Embryonic facial prominence (tissue), 1 donor: ENCODE data around the gene MUC5B.
"Not testable (repeated sequence)": the region's sequence is repeated elsewhere in the genome, so short reads cannot be mapped to it uniquely, and the experiment has no call there.

ENCODE experiments used
- DNase-seq: peaks from one replicate; pipeline ENCODE4 v3.0.0-alpha.2; 2016; ENCODE audit errors: extremely low spot score

The MUC5B gene

DNA sequence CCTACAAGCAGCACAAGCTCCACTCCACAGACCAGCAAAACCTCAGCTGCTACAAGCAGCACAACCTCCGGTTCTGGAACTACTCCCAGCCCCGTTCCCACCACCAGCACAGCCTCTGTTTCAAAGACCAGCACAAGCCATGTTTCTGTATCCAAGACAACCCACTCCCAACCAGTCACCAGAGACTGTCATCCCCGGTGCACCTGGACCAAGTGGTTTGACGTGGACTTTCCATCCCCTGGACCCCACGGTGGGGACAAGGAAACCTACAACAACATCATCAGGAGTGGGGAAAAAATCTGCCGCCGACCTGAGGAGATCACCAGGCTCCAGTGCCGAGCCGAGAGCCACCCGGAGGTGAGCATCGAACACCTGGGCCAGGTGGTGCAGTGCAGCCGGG, 33.0 kb upstream of the MUC5B start:
- DNase-seq = not testable (repeated sequence)

DNA sequence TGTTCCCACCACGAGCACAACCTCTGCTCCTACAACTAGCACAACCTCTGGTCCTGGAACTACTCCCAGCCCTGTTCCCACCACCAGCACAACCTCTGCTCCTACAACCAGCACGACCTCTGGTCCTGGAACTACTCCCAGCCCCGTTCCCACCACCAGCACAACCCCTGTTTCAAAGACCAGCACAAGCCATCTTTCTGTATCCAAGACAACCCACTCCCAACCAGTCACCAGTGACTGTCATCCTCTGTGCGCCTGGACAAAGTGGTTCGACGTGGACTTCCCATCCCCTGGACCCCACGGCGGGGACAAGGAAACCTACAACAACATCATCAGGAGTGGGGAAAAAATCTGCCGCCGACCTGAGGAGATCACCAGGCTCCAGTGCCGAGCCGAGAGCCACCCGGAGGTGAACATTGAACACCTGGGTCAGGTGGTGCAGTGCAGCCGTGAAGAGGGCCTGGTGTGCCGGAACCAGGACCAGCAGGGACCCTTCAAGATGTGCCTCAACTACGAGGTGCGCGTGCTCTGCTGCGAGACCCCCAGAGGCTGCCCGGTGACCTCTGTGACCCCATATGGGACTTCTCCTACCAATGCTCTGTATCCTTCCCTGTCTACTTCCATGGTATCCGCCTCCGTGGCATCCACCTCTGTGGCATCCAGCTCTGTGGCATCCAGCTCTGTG, 30.9 kb upstream of the MUC5B start:
- not testable (repeated sequence) for DNase-seq

DNA sequence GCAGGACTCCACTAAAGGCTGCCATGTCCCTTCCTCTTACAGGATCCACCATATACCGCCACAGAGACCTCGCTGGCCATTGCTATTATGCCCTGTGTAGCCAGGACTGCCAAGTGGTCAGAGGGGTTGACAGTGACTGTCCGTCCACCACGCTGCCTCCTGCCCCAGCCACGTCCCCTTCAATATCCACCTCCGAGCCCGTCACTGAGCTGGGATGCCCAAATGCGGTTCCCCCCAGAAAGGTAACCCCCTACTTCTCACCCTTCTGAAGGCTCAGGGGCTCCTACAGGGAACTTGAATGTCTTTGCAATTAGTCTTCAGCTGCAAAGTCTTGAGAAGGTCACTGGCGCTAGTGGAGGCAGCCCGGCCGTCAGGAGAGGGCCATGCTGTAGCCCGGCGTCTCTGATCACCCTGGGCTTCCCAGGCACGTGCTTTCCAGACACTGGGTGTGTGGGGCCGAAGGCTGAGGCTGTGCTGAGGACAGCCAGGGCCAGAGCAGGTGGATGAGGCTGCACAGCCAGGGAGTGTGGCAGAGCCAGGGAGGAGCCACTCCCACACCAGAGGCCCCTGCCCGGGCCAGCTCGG, 30.0 kb upstream of the MUC5B start:
- DNase-seq = no peak

DNA sequence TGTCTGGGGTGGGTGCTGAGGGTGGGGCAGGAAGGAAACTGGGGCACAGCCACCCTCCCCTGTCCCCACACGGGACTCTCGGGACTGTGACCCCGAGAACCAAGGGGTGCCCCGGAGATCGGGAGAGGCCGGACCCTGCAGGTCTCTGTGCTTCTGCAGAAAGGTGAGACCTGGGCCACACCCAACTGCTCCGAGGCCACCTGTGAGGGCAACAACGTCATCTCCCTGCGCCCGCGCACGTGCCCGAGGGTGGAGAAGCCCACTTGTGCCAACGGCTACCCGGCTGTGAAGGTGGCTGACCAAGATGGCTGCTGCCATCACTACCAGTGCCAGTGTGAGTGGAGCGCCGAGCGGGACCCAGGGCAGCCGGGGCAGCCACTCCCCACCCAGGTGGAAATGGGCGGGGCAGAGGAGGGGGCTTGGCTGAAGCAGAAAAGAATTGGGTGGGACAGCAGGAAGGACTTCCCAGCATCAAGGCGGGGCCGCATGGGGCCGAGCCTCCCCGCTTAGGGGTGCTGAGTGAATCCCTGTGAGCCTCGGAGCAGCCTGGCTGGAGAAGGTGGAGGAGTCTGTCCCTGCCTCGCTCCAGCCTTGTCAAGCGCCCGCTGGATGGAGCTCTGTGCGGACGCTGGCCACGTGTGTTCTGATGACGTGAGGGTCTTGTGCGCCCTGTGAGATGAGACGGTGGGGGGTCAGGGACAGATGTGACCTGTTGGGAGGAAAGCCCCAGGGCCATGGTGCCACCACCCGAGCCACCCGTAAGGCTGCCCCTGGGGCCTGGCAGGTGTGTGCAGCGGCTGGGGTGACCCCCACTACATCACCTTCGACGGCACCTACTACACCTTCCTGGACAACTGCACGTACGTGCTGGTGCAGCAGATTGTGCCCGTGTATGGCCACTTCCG, 29.3 kb upstream of the MUC5B start:
- DNase-seq = no peak

DNA sequence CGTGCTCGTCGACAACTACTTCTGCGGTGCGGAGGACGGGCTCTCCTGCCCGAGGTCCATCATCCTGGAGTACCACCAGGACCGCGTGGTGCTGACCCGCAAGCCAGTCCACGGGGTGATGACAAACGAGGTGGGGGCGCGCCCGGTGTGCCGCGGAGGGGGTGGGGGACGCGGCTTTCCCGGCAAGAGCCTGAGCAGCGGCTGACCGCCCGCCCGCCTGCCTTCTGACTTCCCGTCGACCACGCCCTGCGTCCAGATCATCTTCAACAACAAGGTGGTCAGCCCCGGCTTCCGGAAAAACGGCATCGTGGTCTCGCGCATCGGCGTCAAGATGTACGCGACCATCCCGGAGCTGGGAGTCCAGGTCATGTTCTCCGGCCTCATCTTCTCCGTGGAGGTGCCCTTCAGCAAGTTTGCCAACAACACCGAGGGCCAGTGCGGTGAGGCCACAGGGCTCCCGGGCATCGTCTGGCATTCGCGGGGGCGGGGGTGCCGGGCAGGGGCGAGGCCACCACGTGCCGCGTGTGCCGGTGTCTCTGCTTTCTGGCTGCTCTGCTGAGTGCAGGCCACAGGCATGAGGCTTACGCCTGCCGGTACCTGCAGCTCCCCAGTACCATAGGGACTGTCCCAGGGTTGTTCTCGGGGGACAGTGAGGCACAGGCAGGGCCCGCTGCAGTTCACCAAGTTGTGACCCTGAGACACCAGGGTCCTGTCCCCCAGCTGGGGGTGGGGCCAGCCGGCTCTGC, 28.5 kb upstream of the MUC5B start:
- no peak for DNase-seq

DNA sequence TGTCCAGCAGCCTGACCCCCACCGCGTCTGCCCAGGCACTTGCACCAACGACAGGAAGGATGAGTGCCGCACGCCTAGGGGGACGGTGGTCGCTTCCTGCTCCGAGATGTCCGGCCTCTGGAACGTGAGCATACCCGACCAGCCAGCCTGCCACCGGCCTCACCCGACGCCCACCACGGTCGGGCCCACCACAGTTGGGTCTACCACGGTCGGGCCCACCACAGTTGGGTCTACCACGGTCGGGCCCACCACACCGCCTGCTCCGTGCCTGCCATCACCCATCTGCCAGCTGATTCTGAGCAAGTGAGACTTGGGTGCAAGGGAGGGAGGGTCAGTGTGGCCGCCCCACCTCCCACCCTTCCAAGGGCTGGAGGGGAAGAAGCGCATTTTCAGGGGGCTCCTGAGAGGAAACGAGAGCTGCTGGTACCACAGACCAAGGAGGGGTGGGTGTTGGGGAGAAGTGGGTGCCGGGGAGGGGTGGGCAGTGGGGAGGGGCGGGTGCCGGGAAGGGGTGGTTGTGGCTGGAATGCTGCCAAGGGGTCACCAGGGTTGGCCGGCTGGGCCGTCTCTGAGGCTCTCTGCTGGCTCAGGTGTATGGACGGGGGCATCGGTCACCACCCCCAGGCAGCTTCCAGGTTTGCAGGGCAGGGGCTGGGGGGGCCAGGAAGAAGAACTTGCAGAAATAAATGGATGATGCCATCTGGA, 27.7 kb upstream of the MUC5B start:
- no peak for DNase-seq

DNA sequence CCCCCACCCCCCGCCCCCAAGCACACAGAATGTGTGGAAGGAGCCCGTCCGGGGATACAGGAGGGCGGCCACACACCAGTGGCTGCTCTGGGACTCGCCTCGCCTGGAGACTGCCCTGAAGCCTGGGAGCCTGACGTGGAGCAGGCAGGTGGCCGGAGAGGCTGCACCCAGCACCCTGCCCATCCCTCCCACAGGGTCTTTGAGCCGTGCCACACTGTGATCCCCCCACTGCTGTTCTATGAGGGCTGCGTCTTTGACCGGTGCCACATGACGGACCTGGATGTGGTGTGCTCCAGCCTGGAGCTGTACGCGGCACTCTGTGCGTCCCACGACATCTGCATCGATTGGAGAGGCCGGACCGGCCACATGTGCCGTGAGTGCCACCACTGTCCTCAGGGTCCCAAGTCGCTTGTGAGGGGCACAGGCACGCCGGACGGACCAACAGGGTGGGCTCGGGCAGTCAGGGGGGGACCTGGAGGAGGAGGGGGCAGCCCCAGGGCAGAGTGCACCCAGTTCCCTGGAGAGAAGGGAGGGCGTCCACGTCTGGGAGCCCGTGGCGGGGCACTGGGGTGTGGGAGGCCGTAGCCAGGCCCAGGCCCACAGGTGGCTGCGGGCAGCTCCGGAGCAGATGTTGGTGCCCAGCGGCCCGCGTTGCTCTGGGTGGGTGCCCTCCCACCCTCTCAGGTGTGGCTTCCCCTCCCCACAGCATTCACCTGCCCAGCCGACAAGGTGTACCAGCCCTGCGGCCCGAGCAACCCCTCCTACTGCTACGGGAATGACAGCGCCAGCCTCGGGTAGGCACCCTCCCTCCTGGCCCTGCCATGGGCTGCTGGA, 27.0 kb upstream of the MUC5B start:
- DNase-seq = no peak

DNA sequence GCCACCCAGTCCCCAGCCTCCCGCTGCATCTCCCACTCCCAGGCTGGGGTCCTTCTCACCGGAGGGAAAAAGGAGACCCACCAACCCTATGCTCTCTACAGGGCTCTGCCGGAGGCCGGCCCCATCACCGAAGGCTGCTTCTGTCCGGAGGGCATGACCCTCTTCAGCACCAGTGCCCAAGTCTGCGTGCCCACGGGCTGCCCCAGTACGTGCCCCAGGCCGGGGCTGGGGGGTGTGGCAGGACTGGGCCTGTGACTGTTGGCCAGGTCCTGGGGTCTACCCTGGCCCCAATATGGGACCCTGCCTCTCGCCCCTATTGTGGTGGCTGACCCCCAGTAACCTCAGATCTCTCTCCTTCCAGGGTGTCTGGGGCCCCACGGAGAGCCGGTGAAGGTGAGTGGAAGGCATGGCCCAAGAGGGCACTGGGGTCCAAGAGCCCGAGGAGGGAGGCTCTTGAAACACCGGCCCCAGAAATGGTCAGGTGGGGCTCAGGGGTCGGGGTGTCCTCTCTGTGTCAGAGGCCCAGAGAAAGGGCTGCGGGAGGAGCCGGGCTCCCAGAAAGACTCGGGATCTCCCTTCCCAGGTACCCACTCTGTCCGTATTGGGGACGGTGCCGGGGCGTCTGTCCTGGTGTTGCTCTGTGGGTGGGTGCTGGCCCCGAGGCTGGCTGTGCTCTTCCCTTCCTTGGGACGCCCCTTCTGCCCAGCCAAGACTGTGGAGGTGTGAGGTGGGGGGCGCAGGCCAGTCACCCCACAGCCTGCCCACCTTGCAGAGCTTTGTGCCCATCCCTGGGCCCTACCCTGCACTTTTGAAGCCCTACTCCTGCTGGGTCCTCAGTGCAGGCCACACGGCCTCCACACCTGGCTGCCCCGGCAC, 26.1 kb upstream of the MUC5B start:
- no peak for DNase-seq

DNA sequence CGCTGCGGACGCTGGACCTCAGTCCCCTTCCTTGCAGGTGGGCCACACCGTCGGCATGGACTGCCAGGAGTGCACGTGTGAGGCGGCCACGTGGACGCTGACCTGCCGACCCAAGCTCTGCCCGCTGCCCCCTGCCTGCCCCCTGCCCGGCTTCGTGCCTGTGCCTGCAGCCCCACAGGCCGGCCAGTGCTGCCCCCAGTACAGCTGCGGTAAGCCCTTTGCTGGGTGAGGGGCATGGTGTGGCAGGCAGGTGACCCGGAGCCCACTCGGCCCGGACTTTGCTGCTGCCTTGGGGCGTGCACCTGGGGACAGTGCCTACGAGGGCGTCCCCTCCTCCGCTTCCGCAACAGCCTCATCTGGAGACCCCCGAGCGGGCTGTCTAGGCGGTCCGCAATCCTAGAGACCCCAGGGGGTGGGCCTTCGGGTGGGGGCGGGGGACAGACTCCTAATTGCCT, 25.4 kb upstream of the MUC5B start:
- no peak for DNase-seq

DNA sequence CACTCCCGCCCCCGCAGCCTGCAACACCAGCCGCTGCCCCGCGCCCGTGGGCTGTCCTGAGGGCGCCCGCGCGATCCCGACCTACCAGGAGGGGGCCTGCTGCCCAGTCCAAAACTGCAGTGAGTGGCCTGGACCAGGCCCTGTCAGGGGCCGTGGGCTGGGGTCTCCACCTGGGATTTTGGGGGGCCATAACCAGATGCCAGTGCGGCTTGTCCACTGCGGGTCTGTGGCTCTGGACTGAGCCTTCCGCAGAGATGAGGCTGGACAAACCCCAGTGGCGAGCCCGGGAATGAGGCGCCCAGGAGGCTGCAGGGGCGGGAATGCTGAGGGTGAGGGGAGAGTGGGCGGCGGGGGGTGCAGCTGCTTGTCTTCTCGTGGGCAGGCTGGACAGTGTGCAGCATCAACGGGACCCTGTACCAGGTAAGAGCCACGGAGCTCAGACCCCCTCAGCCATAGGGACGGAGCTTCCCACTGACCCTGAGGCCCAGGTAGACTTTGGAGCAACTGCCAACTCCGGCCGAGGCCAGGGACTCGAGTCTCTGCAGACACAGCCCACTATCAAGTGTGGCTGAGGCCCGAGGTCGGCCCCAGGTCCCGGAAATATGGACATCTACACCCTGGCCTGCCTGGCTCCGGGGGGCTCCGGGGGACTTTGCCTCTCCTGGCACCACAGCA, 24.8 kb upstream of the MUC5B start:
- DNase-seq = no peak

DNA sequence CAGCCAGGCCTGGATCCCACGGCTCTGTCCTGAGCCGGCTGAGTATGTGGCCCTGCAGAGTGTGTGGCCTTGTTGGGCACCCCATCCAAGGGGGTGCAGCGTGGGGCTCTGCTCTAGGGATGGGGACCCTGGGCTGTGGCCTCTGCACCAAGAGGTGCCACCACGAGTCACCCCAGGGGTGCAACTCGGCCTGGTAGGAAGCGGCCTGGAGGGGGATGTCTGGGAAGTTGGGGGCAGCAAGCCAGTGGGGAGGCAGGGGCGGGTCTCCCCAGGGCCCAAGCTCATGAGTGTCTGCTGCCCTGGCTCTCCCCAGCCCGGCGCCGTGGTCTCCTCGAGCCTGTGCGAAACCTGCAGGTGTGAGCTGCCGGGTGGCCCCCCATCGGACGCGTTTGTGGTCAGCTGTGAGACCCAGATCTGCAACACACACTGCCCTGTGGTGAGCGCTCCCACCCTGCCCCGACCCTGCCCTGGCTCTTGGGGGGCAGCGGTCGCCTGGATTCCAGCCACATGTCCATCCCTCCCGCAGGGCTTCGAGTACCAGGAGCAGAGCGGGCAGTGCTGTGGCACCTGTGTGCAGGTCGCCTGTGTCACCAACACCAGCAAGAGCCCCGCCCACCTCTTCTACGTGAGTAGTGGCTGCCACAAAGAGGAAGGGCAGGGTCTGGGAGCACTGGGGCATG, 24.2 kb upstream of the MUC5B start:
- no peak for DNase-seq

DNA sequence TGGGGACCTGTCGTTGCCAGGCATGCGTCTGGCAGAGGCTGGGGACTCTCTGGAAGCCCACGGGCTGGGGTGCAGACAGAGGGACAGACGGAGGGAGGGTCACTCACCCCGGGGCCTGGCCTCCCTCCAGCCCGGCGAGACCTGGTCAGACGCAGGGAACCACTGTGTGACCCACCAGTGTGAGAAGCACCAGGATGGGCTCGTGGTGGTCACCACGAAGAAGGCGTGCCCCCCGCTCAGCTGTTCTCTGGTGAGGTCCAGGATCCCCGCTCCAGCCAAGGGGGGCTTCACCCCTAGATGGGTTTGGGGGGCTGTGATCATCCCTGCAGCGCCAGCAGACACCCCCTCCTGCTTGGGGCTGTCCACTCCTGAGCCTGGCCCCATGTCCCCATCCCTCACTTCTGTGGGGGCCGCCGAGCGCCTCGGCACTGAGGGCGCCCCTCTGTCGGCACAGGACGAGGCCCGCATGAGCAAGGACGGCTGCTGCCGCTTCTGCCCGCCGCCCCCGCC, 23.6 kb upstream of the MUC5B start:
- no peak for DNase-seq

DNA sequence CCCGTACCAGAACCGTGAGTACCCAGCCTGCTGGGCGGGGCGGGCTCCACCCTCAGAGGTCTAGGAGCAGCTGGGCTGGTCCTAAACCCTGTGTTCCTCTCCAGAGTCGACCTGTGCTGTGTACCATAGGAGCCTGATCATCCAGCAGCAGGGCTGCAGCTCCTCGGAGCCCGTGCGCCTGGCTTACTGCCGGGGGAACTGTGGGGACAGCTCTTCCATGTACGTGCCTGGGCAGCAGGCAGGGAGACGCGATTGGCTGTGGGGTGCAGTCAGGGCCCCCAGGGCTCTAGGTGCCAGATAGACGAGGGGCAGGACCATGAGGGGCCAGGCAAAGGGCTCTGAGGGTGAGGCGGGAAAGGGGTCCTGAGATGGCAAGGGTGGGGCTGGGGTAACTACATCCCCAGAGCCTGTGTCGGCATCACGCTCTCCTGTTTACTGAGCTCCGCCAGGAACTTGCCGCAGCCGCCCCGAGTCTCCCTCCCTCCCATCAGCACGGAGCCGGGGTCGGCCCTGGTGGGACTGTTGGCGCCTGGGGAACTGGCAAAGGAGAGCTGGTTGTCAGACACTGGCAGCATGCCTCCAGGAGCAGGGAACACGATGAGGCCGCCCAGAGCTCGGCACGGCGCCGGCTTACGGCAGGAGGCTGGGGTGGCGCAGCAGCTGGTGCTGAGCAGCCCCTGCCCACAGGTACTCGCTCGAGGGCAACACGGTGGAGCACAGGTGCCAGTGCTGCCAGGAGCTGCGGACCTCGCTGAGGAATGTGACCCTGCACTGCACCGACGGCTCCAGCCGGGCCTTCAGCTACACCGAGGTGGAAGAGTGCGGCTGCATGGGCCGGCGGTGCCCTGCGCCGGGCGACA, 22.9 kb upstream of the MUC5B start:
- DNase-seq = no peak

DNA sequence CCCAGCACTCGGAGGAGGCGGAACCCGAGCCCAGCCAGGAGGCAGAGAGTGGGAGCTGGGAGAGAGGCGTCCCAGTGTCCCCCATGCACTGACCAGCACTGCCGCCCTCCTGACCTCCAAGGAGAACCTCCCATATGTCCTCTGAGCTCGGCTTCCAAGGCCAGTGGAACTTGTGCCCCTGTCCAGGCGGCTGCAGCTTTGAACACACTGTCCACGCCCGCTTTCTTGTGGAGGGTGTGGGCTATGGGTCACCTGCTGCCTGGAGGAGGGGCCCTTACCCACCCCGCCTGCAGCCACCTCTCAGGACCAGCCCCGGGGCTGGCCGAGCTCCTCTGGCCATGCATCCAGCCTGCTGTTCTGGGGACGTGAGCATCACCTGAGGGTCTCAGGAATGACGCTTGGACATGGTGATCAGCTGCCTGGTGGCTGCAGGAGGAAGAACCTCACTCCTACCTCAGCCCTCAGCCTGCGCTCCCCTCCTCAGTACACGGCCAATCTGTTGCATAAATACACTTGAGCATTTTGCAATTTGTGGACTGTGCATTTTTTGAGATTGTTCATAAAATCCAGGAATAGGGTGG, 22.2 kb upstream of the MUC5B start:
- no peak for DNase-seq

DNA sequence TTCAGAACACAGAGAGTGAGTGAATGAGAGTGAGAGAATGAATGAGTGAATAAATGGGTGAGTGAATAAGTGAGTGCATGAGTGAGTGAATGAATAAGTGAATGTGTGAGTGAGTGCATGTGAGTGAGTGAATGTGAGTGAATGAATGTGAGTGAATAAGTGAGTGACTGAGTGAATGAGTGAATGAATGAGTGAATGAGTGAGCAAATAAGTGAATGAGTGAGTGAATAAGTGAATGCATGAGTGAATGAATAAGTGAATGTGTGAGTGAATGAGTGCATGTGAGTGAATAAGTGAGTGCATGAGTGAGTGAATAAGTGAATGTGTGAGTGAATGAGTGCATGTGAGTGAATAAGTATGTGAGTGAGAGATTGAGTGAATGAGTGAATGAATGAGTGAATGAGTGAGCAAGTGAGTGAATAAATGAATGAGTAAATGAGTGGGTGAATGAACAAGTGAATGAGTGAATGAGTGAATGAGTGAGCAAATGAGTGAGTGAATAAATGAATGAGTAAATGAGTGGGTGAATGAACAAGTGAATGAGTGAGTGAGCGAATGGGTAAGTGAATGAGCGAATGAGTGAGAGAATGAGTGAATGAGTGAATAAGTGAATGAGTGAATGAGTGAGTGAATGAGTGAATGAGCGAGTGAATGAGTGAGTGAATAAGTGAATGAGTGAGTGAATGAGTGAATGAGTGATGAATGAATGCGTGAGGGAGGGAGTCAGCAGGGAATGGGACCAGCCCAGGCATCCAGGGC, 21.3 kb upstream of the MUC5B start:
- DNase-seq = no peak

DNA sequence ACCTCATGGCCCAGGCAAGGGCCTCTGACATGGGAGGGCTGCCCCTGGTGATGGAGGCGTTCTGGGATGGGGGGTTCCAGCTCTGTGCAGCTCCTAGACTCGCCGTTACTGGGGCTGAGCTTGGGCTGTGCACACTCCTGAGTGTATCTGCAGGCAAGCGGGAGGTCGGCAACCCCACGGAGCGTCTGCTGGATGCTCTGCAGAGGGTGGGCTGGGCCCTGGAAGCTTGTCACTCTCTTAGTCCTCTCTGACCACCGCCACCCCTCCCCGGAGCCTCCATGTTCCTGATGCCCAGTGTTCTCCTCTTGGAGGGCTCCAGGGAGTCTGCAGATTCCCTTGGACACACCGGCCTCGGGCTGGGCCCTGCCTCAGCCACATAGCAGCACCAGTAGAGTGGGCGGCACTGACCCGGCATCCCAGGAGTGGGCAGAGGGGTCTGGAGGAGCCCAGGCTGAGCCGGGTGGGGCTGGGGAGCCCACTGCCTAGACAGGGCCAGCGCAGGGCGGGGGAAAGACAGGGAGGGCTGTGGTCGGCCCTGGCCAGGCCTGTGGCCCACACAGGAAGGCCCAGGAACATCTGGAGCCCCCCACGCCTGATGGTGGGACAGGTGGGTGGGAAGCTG, 20.6 kb upstream of the MUC5B start:
- DNase-seq = no peak
